ENCODE measurements around the gene FLNA. TPM values are rescaled to one million over a fixed set of nuclear protein-coding genes. Genes with fewer than 3 reads are reported as not detected.
A peak's percentile ranks its signal among the peaks of the same experiment; 100 is the strongest.

The FLNA gene
- total and polyA plus RNA-seq, 2 of the 13 experiments (the other 11 are each of a cell fraction or from before 2014, with no cell fraction given), result 83.4 to 174 TPM

DNA sequence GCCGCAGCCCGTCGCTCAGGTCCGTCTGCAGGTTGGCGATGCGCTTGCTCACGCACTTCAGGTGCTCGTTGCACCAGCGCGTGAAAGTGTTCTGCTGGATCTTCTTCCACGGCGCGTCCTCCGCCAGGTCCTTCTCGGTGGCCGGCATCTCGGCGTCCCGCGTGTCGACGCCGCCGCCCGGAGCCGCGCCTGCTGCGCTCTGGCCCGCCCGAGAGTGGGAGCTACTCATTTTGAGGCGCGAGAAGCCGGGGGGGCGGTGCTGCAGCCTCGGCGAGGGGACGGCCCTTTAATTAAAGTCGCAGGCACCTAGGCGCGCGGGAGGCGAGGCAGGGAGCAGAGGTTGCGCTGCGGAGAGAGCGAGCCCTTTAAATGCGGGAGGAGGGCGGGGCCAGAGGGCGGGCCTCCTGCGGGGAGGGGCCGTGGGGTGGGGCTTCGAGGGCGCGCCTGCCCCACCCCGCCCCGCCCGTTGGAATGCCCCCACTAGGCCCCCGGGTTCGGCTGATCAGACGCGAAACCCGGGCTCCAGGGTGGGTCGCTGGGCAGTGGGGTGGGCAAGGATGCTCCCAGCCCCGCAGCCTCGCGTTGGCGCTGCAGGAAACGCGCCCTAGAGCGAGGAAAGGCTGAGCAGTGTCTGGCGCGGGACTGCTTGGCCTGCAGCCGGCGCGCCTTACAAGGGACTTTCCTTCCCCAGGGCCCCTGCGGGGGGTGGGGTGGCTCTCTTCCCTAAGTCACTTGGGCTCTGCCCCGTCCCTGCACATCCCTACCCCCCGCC lies 3.2 kb downstream of the FLNA start (continued):
- TF ChIP-seq, protein P1, sequence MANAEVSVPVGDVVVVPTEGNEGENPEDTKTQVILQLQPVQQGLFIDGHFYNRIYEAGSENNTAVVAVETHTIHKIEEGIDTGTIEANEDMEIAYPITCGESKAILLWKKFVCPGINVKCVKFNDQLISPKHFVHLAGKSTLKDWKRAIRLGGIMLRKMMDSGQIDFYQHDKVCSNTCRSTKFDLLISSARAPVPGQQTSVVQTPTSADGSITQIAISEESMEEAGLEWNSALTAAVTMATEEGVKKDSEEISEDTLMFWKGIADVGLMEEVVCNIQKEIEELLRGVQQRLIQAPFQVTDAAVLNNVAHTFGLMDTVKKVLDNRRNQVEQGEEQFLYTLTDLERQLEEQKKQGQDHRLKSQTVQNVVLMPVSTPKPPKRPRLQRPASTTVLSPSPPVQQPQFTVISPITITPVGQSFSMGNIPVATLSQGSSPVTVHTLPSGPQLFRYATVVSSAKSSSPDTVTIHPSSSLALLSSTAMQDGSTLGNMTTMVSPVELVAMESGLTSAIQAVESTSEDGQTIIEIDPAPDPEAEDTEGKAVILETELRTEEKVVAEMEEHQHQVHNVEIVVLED (CRISPR knock-in tag; IDR thresholded peaks at IDR 0.05; ENCODE audit: borderline replicate concordance), result peak; percentile 48; the same call in 1 of the 2 replicates

DNA sequence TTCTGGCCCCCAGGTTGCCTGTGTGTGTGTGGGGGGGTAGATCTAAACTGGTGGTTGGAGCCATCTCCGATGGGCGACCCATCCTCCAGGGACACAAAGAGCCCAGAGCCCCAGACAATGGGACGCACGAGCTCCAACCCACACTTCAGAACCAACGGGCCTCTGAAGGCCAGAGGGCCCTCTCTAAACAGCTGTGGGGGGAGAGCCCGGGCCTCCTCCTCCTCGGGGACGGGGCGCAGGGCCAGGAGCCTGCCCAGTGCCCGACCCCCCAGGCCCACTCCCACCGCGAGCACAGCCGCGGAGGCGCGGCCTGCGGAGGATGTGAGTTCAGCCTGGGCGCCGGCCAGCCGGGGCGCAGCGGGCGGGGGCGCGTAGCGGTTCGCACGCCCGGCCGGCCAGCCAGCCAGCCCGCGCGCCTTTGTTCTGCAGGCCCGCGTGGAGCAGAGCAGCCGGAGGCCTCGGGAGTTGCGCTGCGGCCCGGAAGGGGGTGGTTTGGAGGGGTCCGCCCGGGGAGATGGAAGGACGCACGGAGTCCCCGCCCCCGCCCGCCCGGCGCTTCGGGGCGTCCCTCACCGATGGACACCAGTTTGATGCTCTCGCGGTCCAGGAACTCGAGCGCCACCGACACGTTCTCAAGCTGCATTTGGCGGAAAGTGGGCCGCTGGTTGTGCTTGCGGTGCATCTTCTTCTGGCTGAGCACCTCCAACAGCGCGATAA lies 4.0 kb downstream of the FLNA start:
- H3K36me3 ChIP-seq (replicated peaks in 1 of 2; ENCODE audit: control insufficient read depth in 1 of 2, insufficient read depth in 2 of 2, low read length in 2 of 2), result peaks cover 7 to 15% of the 10 kb centered on the region in 2 experiments; a peak in 4 of 5 replicates
- H2AFZ ChIP-seq (ENCODE audit: low read length), result no peak overlapping the region
- intact Hi-C loops (cut with micrococcal nuclease; ENCODE audit: unreplicated experiment) (no loop called here), in situ Hi-C loops (cut with HindIII; ENCODE audit: extremely low pct_ligation_motif_present, low pct_unique_long_range_greater_than_20kb) (no loop called here)
- peak; percentile 29; the same call in 1 of the 2 replicates for TF ChIP-seq ZFY (CRISPR knock-in tag; IDR thresholded peaks at IDR 0.05)
- no peak for TF ChIP-seq ZNF501 (CRISPR knock-in tag; IDR thresholded peaks at IDR 0.05)
- TF ChIP-seq, protein P2, sequence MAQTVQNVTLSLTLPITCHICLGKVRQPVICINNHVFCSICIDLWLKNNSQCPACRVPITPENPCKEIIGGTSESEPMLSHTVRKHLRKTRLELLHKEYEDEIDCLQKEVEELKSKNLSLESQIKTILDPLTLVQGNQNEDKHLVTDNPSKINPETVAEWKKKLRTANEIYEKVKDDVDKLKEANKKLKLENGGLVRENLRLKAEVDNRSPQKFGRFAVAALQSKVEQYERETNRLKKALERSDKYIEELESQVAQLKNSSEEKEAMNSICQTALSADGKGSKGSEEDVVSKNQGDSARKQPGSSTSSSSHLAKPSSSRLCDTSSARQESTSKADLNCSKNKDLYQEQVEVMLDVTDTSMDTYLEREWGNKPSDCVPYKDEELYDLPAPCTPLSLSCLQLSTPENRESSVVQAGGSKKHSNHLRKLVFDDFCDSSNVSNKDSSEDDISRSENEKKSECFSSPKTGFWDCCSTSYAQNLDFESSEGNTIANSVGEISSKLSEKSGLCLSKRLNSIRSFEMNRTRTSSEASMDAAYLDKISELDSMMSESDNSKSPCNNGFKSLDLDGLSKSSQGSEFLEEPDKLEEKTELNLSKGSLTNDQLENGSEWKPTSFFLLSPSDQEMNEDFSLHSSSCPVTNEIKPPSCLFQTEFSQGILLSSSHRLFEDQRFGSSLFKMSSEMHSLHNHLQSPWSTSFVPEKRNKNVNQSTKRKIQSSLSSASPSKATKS (CRISPR knock-in tag; IDR thresholded peaks at IDR 0.05), result no peak
- TF ChIP-seq RBFOX2 (IDR thresholded peaks at IDR 0.05; ENCODE audit: low read depth, low read length), result peak; percentile 0; the same call in 1 of the 2 replicates
- TF ChIP-seq AGO2 (optimal IDR thresholded peaks at IDR 0.05; ENCODE audit: low read depth, low read length), result peak; percentile 68
- TF ChIP-seq ZNF326 (CRISPR knock-in tag; IDR thresholded peaks at IDR 0.05; ENCODE audit: borderline replicate concordance), result no peak
- TF ChIP-seq ZNF263 (CRISPR knock-in tag; IDR thresholded peaks at IDR 0.05), result 0 out of 2 replicates have a peak, but pooled peaks have one; percentile 4
- 0 out of 2 replicates have a peak, but pooled peaks have one; percentile 38 for TF ChIP-seq ZNF790 (CRISPR knock-in tag; IDR thresholded peaks at IDR 0.05; ENCODE audit: borderline replicate concordance)
- POLR2A ChIA-PET, result interaction anchor here (0.7 to 3.0 kb wide), 10 partner anchors 9 to 171 kb away, joined by 3 to 17 read pairs (median 5); partner anchors contain the start of genes EMD, RPL10 and SLC10A3
- H3K27me3 ChIP-seq (ENCODE audit: control insufficient read depth in 1 of 2, insufficient read depth in 2 of 2, low read length in 2 of 2), result no peaks in the 10 kb centered on the region
- DNase-seq (ENCODE audit: low spot score) (no peak), FAIRE-seq (no peak), ATAC-seq (no peak; the same call in 2 of the 3 replicates)
- WGBS (ENCODE audit: low lambda C conversion rate), result no CpG with 5 or more reads among the region's 63 CpGs
- H3K9ac ChIP-seq (ENCODE audit: insufficient read depth, low read depth, low read length), result peak overlapping the region; percentile 87
- H4K20me1 ChIP-seq (ENCODE audit: insufficient read depth, low read length), result peaks cover 7% of the 10 kb centered on the region; the same call in 1 of the 2 replicates
- H3K9me3 ChIP-seq (ENCODE audit: low read length), result no peaks in the 10 kb centered on the region
- peaks cover 22% of the 10 kb centered on the region for H3K79me2 ChIP-seq (ENCODE audit: insufficient read depth, low read length)
- no TSS peak for BruUV-seq (replicated peaks)
- H3K27ac ChIP-seq (ENCODE audit: extremely low read length, insufficient read depth, low read length), result peak overlapping the region; percentile 77
- CTCF ChIA-PET (ENCODE audit: low intra/inter-chr PET ratio, low total read pairs), result interaction anchor here (0.9 kb wide), 1 partner anchor 164 kb away, joined by 4 read pairs; no protein-coding TSS in a partner anchor
- peak overlapping the region; percentile 65 to 92 (median 80) for H3K4me3 ChIP-seq (replicated peaks in 1 of 3; ENCODE audit: insufficient read depth in 1 of 3, low read depth in 2 of 3, low read length in 3 of 3)
- H3K4me2 ChIP-seq (ENCODE audit: low read depth, low read length), result peak overlapping the region; percentile 92
- peaks cover 37% of the 10 kb centered on the region for H3K4me1 ChIP-seq (ENCODE audit: insufficient read depth, low read length)

Measured in HepG2 (cell line).